NCI-H1930 (cell line): ENCODE results near the gene WWTR1.
A peak's percentile ranks its signal among the peaks of the same experiment; 100 is the strongest.

Source experiments
- DNase-seq, 2 experiments: peaks; one replicate each; lab custom pipeline; 2025; lab: John Stamatoyannopoulos, UW

WWTR1 gene

GRCh38 chr3:149657926-149658743 lies at the start of gene WWTR1:
Gene WWTR1, minus strand, starts transcription at chr3:149658025. Its CDS starts 719 bp downstream, at chr3:149657306.
- DNase-seq: peak in 1 of 2 experiments; percentile 1

GRCh38 chr3:149706905-149707304 lies 49.1 kb upstream of the WWTR1 start:
- DNase-seq: no peak

GRCh38 chr3:149705416-149705815 lies 47.6 kb upstream of the WWTR1 start:
- no peak for DNase-seq

DNA sequence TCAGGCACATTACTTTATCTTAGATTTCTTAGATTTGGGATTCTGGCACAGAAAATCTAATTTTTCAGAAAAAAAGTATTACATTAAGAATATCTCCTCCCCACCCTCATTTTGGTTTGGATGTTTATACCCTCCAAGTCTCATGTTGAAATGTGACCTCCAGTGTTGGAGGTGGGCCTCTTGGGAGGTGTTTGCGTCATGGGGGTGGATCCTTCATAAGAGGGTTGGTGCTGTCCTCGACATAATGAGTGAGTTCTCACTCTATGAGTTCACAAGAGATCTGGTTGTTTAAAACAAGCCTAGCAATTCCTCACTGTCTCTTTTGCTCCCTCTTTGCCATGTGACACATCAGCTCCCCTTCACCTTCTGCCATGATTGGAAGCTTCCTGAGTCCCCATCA lies 45.6 kb upstream of the WWTR1 start:
- no peak for DNase-seq

GRCh38 chr3:149702691-149703441 lies 45.0 kb upstream of the WWTR1 start:
- DNase-seq: no peak

GRCh38 chr3:149701977-149702350 lies 44.1 kb upstream of the WWTR1 start:
- no peak for DNase-seq

DNA sequence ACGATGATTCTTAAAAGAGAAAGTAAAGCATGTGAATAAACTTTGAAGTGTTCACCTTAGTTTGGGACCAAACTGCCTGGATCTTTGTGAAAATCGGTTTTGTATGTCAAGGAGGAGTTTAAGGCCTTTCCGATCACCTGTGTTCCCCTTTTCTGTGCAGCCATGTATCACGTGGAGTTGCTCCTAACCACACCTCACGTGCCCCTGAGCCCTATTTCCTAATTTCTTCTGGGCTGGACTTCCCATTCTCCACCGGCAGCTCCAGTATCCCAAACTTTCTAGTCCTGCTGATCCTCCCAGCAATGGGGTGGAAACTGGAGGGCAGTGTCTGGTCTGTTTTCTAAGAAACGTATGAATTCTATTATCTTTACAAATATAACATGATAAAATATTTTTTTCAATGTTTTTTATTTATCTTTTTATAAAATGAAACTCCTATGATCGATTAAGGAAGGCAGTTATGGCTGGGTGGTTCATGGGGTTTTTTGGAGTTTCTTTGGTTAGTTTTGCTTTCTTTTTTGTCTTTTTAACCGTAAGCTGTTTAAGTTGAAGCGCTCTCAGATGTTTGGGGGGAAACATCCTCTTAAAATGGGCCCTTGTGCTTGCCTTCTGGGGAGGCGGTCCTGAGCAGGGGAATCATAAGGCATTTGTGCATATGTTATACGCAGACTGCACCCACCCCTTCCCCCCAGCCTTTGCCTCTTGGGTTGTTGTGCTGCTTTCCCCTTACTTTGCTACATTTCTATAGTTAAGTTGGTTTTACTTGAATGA lies 43.6 kb upstream of the WWTR1 start:
- no peak for DNase-seq

GRCh38 chr3:149688122-149688757 lies 30.4 kb upstream of the WWTR1 start:
- no peak for DNase-seq

DNA sequence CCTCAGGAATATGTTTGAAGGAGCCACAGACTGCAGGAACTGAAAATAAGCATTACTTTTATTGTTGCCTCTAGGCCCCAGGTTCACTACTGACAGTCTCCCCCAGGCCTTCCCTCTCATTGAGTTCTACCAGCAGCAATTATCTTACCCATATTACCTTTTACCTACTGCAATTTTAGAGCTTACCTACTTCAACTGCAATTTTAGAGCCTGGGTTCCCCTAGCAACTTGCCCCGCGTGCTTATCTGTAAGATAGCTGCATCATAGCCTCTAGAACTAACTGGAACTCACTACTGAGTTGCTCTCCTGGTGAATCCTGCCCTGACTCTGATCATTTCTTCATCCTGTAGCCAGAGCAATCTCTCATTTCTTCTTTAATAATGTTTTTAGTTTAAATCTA lies 29.2 kb upstream of the WWTR1 start:
- no peak for DNase-seq

DNA sequence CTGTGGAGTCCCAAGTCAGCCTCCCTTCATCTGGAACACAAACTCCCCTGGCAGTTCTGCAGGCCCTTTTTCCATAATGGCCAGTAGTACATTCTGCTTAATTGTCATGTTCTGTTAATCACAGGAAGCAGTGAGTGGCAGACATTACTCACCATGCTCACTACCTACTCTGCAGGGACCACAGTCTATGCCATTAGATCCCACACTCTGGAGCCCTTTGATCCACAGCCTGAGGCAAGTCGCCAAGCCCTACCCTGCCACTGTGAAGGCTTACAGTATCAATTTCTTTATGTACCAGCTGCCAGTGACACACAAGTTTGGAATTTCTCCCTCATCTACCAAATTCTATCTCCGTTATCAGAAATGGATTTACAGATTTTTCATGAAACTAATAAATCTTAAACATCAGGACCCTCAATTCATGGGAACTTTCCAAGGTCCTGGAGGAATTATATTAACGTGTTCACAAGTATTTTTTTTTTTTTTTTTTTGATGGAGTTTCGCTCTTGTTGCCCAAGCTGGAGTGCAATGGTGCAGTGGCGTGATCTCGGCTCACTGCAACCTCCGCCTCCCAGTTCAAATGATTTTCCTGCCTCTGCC lies 20.6 kb upstream of the WWTR1 start:
- no peak for DNase-seq

DNA sequence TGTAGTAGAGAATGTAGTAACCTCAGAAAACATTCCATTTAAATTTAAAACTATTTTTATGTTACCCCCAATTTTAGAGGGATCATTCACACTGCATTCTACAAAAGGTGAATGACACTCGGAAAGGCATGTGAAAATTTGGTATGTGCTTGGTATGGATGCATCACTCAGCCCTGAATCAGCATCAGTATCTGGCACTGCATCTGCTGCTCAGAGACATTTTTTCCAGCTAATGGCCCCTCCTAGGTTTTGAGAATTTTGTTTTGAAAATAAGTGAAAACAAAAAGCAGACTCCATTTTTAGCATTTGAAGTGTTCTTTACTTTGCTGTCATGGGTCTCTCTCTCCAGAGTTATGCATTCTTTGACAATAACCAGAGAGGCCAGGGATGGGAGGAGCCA lies 15.6 kb upstream of the WWTR1 start:
- DNase-seq: no peak

DNA sequence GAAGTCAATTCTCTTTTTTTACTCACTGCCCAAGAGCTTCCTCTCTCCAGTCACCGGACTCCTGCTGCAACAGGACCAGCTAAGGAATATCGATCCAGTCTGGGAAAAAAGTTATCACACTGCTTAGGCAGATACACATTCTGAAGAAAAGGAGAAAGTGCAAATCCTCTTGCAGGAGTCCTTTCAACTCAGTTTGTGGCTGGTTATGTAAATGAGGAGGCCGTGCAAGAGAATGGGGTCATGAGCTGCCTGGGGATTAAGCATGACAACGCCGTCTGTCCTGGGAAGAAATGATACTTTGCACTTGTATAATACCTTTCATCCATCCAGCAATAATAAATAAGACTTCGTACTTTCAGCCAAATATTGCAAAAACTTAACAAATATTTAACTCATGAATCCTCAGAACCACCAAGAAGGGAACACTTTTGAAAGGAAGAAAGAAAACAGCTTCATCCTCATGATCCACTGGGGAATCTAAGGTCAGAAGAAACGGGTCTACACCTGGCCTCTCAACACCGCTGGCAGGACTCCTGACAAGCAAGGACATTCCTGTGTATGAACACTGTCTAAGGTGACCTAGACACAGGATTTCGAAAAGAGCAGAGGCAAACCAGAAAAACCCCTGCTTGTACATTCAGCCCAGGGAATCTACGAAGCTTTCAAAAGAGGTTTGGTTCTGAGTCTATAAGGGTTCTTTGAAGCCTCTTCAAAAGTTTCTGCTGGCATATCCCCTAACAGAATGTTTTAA lies 13.1 kb upstream of the WWTR1 start:
- no peak for DNase-seq

DNA sequence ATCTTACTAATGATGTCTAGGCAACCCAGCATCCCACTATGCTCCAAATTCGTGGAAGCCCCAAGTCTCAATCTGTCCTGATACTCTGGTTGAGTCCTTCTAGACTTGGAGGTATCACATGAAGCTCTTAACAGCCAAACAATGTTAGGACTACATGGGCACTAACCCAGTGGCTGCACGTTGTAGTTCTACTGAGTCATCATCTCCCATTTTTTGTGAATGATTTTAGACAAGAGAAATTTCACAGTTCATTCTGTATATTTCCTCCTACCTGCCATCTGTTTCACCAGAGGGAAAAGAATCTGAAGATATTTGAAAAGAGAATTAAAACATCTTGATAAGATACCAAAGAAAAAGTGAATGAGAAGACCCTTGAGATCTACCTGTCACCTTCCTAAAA lies 9.8 kb upstream of the WWTR1 start:
- DNase-seq: no peak

- no peak for DNase-seq
These were observed 6.1 kb upstream of the WWTR1 start for GRCh38 chr3:149663966-149664365.

DNA sequence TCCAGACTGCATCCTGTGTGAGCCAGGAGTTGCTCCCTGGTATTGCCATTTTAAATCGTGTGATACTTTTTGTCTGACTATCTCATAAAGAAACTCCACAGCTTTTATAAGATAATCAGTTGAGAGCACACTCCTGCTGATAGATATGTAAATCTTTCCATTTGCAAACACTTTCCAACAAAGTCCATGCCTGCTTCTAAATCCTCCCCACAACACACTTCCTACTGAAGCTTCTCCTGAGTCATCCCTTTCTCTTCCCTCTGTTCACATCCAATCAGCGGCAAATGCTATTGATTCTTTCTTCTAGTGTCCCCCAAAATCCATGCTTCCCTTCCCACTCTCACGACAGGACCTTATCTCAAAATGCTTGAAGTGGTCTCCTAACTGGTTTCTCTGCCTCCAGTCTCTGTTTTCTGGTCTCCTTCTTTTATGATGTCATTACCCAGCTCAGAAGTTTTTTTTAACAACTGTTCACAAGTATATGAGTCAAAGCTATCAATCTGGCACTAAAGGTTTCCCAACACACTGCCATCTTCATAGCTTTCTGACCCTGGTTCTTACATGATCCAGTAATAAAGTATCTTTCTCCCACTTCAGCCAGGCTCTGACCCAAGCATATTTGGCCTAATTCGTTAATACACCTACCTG lies 4.5 kb upstream of the WWTR1 start:
- no peak for DNase-seq

DNA sequence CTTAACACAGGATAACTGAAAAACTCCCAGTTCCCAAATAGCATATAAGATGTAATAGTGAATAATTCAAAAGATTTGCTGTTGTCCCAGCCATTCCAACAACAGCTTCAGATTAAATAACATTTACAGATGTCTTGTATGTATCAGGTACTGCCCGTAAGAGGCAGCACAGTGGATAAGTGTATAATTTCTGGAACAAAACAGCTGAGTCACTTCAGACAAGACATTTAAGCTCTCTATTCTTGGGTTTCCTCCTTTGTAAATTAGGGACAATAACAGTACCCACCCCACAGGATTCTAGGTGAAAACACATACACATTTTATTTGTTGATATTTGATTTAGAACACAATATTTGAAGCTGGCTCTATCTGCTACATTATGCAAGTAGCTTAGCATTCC lies 2.6 kb upstream of the WWTR1 start:
- no peak for DNase-seq

- DNase-seq: no peak
These were observed 1.1 kb upstream of the WWTR1 start for GRCh38 chr3:149658744-149659497.

GRCh38 chr3:149657321-149657925 lies 402 bp downstream of the WWTR1 start:
- DNase-seq: no peak

GRCh38 chr3:149655826-149656574 lies 1.8 kb downstream of the WWTR1 start:
- DNase-seq: no peak
